IMR-90 (cell line): Measurements from ENCODE around the gene P4HA2. TPM values are rescaled to one million over a fixed set of nuclear protein-coding genes. Genes with fewer than 3 reads are reported as not detected.
A peak's percentile ranks its signal among the peaks of the same experiment; 100 is the strongest.

ENCODE experiments used
- NFE2L2 ChIP-seq: fragments of 150-350 bp; IDR thresholded peaks from 2 replicates; pipeline ENCODE4 v1.6.1; 2016; ENCODE audit warnings: low read depth, mild to moderate bottlenecking, low read length
- POLR2A ChIP-seq: IDR thresholded peaks from 2 replicates; pipeline ENCODE4 v1.6.1; 2012; ENCODE audit warnings: mild to moderate bottlenecking, low read depth, low read length
- RFX5 ChIP-seq: IDR thresholded peaks from 2 replicates; pipeline ENCODE4 v1.8.0; 2012; ENCODE audit warnings: low read depth, mild to moderate bottlenecking, low read length, moderate library complexity
- polyA plus RNA-seq, 3 experiments: library from polyadenylated mRNA; depleted of rRNA; stranded (reverse); fragments of >200 nt; gene quantifications; 2 replicates each; pipeline ENCODE4 v1.2.3, GENCODE V29; 2012; ENCODE audit warnings: low replicate concordance in 1 of 3
- total RNA-seq: library from RNA; depleted of rRNA; stranded (reverse); fragments of >200 nt; gene quantifications from 2 replicates; pipeline ENCODE4 v1.2.3, GENCODE V29; 2012

The P4HA2 gene
- total and polyA plus RNA-seq, 2 of the 4 experiments (the other 2 are of a cell fraction): 186 to 225 TPM

DNA sequence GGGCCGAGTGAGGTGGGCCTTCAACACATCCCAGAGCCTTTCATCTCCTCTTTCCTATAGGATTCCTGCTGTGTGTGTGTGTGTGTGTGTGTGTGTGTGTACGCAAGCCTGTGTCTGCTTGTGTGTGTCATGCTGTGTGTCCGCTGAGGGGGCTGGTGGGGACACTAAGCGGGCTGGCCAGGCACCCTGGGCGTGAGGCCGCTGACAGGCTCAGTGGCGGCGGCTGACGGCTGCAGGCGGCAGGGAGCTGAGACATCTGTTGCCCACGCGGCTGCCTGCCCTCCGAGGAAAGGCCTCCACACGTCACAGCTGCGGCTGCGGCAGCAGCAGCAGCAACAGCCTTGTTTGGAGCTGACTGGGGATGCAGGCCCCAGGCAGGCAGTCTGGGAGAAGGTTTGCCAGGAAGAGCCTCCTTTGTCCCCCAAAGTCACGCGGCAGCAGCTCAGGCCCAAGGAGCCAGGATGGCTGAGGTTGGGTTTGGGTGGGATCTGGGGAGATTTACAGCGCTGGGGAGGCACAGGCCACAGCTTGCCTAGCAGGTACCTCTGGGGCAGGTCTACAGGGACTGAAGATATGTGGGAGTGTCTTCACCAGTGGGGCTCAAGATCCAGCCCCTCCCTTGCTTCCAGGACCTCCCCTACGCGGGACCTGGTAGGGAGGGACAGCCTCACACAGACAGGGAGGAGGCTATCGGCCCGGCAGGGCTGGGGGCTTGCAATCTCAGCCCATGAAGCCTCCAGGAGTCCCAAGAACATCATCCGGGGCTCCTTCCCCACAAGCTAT, 31.6 kb upstream of the P4HA2 start (continued):
- TF ChIP-seq NFE2L2 (no peak), POLR2A (peak; percentile 73), RFX5 (no peak)
